SK-N-SH (cell line): ENCODE results near the gene BBC3.

Experiments used
- CTCF ChIP-seq: fragments of 200-600 bp; sonication (generic); IDR thresholded peaks from 2 replicates; pipeline ENCODE4 v1.6.1; 2017; ENCODE audit warnings: antibody characterized with exemption, mild to moderate bottlenecking, moderate library complexity
- ELF1 ChIP-seq: IDR thresholded peaks from 2 replicates; pipeline ENCODE4 v1.4.0; 2012
- EP300 ChIP-seq, 2 experiments: IDR thresholded peaks; 2 replicates each; pipeline versions ENCODE4 v1.4.0 to v1.6.1; 2012; ENCODE audit warnings: borderline replicate concordance in 1 of 2, low read depth in 1 of 2, low read length in 1 of 2
- GABPA ChIP-seq: IDR thresholded peaks from 2 replicates; pipeline ENCODE4 v1.4.0; 2012; ENCODE audit warnings: low read depth, mild to moderate bottlenecking
- JUND ChIP-seq: IDR thresholded peaks from 2 replicates; pipeline ENCODE4 v1.4.0; 2012
- RCOR1 ChIP-seq: fragments of 150-350 bp; IDR thresholded peaks from 2 replicates; pipeline ENCODE4 v1.6.1; 2017; ENCODE audit warnings: antibody characterized with exemption, low read length
- SMC3 ChIP-seq: IDR thresholded peaks from 2 replicates; pipeline ENCODE4 v1.6.1; 2012; ENCODE audit warnings: low read depth, low read length, improper control_type of control experiment
- TEAD4 ChIP-seq: IDR thresholded peaks from 2 replicates; pipeline ENCODE4 v1.4.0; 2012; ENCODE audit warnings: mild to moderate bottlenecking, borderline replicate concordance; ENCODE audit not compliant: insufficient read depth
- USF2 ChIP-seq: fragments of 150-350 bp; IDR thresholded peaks from 2 replicates; pipeline ENCODE4 v1.6.1; 2017; ENCODE audit warnings: antibody characterized with exemption, low read length, low read depth, borderline replicate concordance

- TF ChIP-seq RCOR1 (no peak), ELF1 (no peak), EP300 (IDR thresholded peaks at IDR 0.05; ENCODE audit: borderline replicate concordance in 1 of 2, low read depth in 1 of 2, low read length in 1 of 2) (no peak), JUND (no peak), CTCF (no peak), USF2 (no peak), SMC3 (no peak), GABPA (no peak), TEAD4 (no peak)
Measured at GRCh38 chr19:47275791-47276461, 44.9 kb upstream of the BBC3 start.
